PC-9 (cell line): Measurements from ENCODE around the gene CHSY1. TPM values are rescaled to one million over a fixed set of nuclear protein-coding genes. Genes with fewer than 3 reads are reported as not detected.

Experiments
- BruUV-seq: library from RNA; stranded (reverse); fragments of 400-500 nt; replicated peaks from 2 replicates; lab custom pipeline; 2021; lab: Mats Ljungman, UMichigan
- CTCF ChIA-PET: fragments of 300-600 bp; sonication (Branson Sonifier 250); formaldehyde crosslinking; loops from one replicate; lab custom pipeline; 2022; ENCODE audit warnings: antibody characterized with exemption; lab: Charles Lee
- POLR2A ChIA-PET: fragments of 300-600 bp; sonication (Branson Sonifier 250); formaldehyde crosslinking; loops from one replicate; lab custom pipeline; 2022; ENCODE audit warnings: antibody characterized with exemption; ENCODE audit not compliant: unreplicated experiment; lab: Charles Lee
- DNase-seq, 2 experiments: peaks; one replicate each; pipeline versions ENCODE4 v3.0.0 to v3.0.0-alpha.2; 2015 to 2022; ENCODE audit warnings: mixed read lengths in 1 of 2
- H2AFZ ChIP-seq: fragments of 200-600 bp; sonication (generic); 2 replicates; pipeline ENCODE4 v1.8.1; 2017; ENCODE audit warnings: antibody characterized with exemption
- H3F3A ChIP-seq: fragments of 200-600 bp; sonication (generic); 2 replicates; pipeline ENCODE4 v1.8.1; 2017; ENCODE audit warnings: antibody characterized with exemption, mild to moderate bottlenecking, low read depth; ENCODE audit not compliant: insufficient read depth
- H3K27ac ChIP-seq: fragments of 200-600 bp; sonication (generic); 2 replicates; pipeline ENCODE4 v1.6.1; 2016; ENCODE audit warnings: mixed run types
- H3K27me3 ChIP-seq: fragments of 200-600 bp; sonication (generic); 2 replicates; pipeline ENCODE4 v1.6.1; 2016; ENCODE audit warnings: low read depth, mixed run types; ENCODE audit not compliant: insufficient read depth
- H3K36me3 ChIP-seq: fragments of 200-600 bp; sonication (generic); 2 replicates; pipeline ENCODE4 v1.6.1; 2016; ENCODE audit warnings: low read depth, mixed run types
- H3K4me1 ChIP-seq: fragments of 200-600 bp; sonication (generic); replicated peaks from 2 replicates; pipeline ENCODE4 v1.6.1; 2016; ENCODE audit warnings: mixed run types; ENCODE audit not compliant: insufficient read depth
- H3K4me2 ChIP-seq: fragments of 200-600 bp; sonication (generic); 2 replicates; pipeline ENCODE4 v1.6.1; 2017; ENCODE audit warnings: mixed run types
- H3K4me3 ChIP-seq: fragments of 200-600 bp; sonication (generic); 2 replicates; pipeline ENCODE4 v1.6.1; 2016; ENCODE audit warnings: mixed run types
- H3K79me2 ChIP-seq: fragments of 200-600 bp; sonication (generic); 2 replicates; pipeline ENCODE4 v1.6.1; 2017; ENCODE audit warnings: low read depth, mixed run types
- H3K9me2 ChIP-seq: fragments of 200-600 bp; sonication (generic); 2 replicates; pipeline ENCODE4 v1.8.1; 2017; ENCODE audit warnings: mild to moderate bottlenecking; ENCODE audit not compliant: insufficient read depth
- H3K9me3 ChIP-seq: fragments of 200-600 bp; sonication (generic); 2 replicates; pipeline ENCODE4 v1.8.1; 2016; ENCODE audit warnings: low read depth; ENCODE audit not compliant: insufficient read depth
- H4K20me1 ChIP-seq: fragments of 200-600 bp; sonication (generic); 2 replicates; pipeline ENCODE4 v1.8.1; 2017; ENCODE audit not compliant: insufficient read depth
- CTCF ChIP-seq: fragments of 200-600 bp; sonication (generic); conservative IDR thresholded peaks from 2 replicates; pipeline ENCODE4 v1.6.1; 2017; ENCODE audit warnings: mixed run types, antibody characterized with exemption, mild to moderate bottlenecking, moderate library complexity
- EZH2 ChIP-seq: fragments of 200-600 bp; sonication (generic); IDR thresholded peaks from 2 replicates; pipeline ENCODE4 v1.8.0; 2017; ENCODE audit warnings: antibody characterized with exemption, low read depth
- intact Hi-C: fragments of 100-400 bp; cut with micrococcal nuclease; formaldehyde crosslinking; loops from one replicate; pipeline ENCODE4 v1.10.0; 2022; ENCODE audit not compliant: unreplicated experiment
- total RNA-seq: library from RNA; stranded (reverse); gene quantifications from 2 replicates; pipeline ENCODE4 v1.2.3, GENCODE V29; 2021

CHSY1 gene
- total RNA-seq, 1 experiment from 2014 or later, result 10.7 TPM

DNA sequence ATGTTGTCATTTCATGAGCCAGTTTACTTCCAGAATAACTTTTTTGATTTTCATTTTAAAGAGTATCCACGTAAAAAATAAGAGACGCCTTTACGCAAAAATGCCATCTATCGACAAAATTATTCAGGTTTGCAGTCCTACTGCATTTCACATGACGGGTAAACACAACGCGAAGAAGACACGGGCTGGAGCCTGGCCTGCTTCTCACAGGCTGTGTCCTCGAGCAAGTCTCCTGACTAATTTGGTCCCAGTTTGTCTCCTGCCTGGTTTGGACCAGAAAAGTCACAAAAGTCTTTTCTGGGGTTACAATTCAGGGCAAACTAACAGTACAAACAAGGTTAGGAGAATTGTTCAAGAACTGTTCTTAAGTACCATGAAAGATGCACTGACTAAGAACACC is 51.7 kb downstream of the CHSY1 start:
- Histone ChIP-seq H3K4me2 (no peak overlapping the region), H3F3A (no peaks in the 10 kb centered on the region; the same call in 1 of the 2 replicates), H3K4me3 (no peak overlapping the region), H3K9me2 (no peaks in the 10 kb centered on the region), H3K27ac (no peak overlapping the region), H4K20me1 (peaks cover 23% of the 10 kb centered on the region), H3K4me1 (no peaks in the 10 kb centered on the region), H3K27me3 (no peaks in the 10 kb centered on the region), H3K36me3 (no peaks in the 10 kb centered on the region), H3K9me3 (no peaks in the 10 kb centered on the region), H2AFZ (no peak overlapping the region), H3K79me2 (peaks cover 23% of the 10 kb centered on the region)
- intact Hi-C loops, result no loop called here
- CTCF ChIA-PET, result no interaction called here
- TF ChIP-seq EZH2 (no peak), CTCF (no peak)
- POLR2A ChIA-PET, result no interaction called here
- BruUV-seq, result no TSS peak
- DNase-seq, result no peak

- peaks cover 27% of the 10 kb centered on the region for H3K79me2 ChIP-seq
- no peaks in the 10 kb centered on the region for H3K36me3 ChIP-seq
- no peak overlapping the region for H3K27ac ChIP-seq
- H3K9me3 ChIP-seq, result no peaks in the 10 kb centered on the region
- no TSS peak for BruUV-seq
- intact Hi-C loops, result no loop called here
- no peaks in the 10 kb centered on the region; the same call in 1 of the 2 replicates for H3F3A ChIP-seq
- DNase-seq, result no peak
- ChIA-PET POLR2A (no interaction called here), CTCF (no interaction called here)
- H3K4me3 ChIP-seq, result no peak overlapping the region
- H3K27me3 ChIP-seq, result no peaks in the 10 kb centered on the region
- peaks cover 27% of the 10 kb centered on the region for H4K20me1 ChIP-seq
- no peak overlapping the region for H3K4me2 ChIP-seq
- H3K9me2 ChIP-seq, result no peaks in the 10 kb centered on the region
- no peaks in the 10 kb centered on the region for H3K4me1 ChIP-seq
- TF ChIP-seq EZH2 (no peak), CTCF (no peak)
- H2AFZ ChIP-seq, result no peak overlapping the region
Observed at GRCh38 chr15:101198800-101199199, 53.0 kb downstream of the CHSY1 start.

DNA sequence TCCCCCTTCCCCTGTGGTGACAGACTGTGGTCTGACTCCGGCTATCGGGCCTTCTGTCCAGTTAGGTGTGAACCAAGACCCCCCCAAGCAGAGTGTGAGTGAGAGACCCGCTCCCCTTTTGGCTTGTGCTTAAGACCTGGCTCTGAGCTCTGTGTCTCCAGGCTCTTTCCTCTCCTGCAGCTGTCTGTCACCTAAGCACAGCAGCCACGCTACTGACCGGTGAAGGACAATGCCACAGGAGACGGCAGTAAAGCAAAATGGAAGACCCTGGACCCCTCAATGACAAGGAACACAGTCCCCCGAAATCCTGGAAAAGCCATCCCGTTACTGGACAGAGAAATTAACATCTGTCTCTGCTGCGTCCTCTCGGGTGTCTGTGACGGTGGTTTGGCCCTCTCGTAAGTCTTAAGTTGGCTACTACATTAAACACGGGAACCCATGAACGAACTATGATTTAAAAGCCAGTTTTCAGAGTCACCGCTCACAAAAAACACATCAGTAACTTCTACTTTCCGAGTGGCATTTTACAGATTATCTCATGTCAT is 53.7 kb downstream of the CHSY1 start:
- POLR2A ChIA-PET, result no interaction called here
- H3K9me2 ChIP-seq, result no peaks in the 10 kb centered on the region
- no TSS peak for BruUV-seq
- no peak overlapping the region for H3K27ac ChIP-seq
- H3K9me3 ChIP-seq, result no peaks in the 10 kb centered on the region
- H2AFZ ChIP-seq, result no peak overlapping the region
- no peak overlapping the region for H3K4me3 ChIP-seq
- H4K20me1 ChIP-seq, result peaks cover 23% of the 10 kb centered on the region
- no peaks in the 10 kb centered on the region for H3K36me3 ChIP-seq
- no peak for DNase-seq
- intact Hi-C loops, result no loop called here
- TF ChIP-seq EZH2 (no peak), CTCF (no peak)
- no peaks in the 10 kb centered on the region; the same call in 1 of the 2 replicates for H3F3A ChIP-seq
- H3K27me3 ChIP-seq, result no peaks in the 10 kb centered on the region
- H3K79me2 ChIP-seq, result peaks cover 20% of the 10 kb centered on the region; the same call in 1 of the 2 replicates
- CTCF ChIA-PET, result no interaction called here
- no peak overlapping the region for H3K4me2 ChIP-seq
- H3K4me1 ChIP-seq, result no peaks in the 10 kb centered on the region
